Mucosa of rectum (tissue), 2 donors: ENCODE measurements around the gene MYO1D.

Experiments used
- H3K27ac ChIP-seq, 2 donors: one replicate each; pipeline ENCODE4 v1.7.0; 2013; ENCODE audit warnings: inconsistent platforms in 2 of 2, low read depth in 2 of 2, low read length in 2 of 2
- H3K27me3 ChIP-seq, 2 donors: one replicate each; pipeline ENCODE4 v1.7.0; 2013; ENCODE audit warnings: low read length in 2 of 2; ENCODE audit not compliant: control insufficient read depth in 2 of 2, insufficient read depth in 2 of 2
- H3K36me3 ChIP-seq, 2 donors: one replicate each; pipeline ENCODE4 v1.7.0; 2013; ENCODE audit warnings: low read length in 2 of 2; ENCODE audit not compliant: control insufficient read depth in 2 of 2, insufficient read depth in 2 of 2
- H3K4me1 ChIP-seq, 2 donors: one replicate each; pipeline ENCODE4 v1.7.0; 2013; ENCODE audit warnings: low read length in 2 of 2, mild to moderate bottlenecking in 1 of 2; ENCODE audit not compliant: control insufficient read depth in 2 of 2, insufficient read depth in 2 of 2
- H3K4me3 ChIP-seq, 2 donors: one replicate each; pipeline ENCODE4 v1.7.0; 2013; ENCODE audit warnings: low read length in 2 of 2
- H3K9ac ChIP-seq, 2 donors: one replicate each; pipeline ENCODE4 v1.7.0; 2013; ENCODE audit warnings: low read length in 2 of 2, low read depth in 1 of 2, mild to moderate bottlenecking in 1 of 2
- H3K9me3 ChIP-seq, 2 donors: one replicate each; pipeline ENCODE4 v1.7.0; 2013; ENCODE audit warnings: low read length in 2 of 2; ENCODE audit not compliant: control insufficient read depth in 2 of 2
- donor health status: healthy.
- donor health status: Normal muscosa, but diverticular disease.

Gene MYO1D

GRCh38 chr17:32631341-32632096 lies 245.4 kb downstream of the MYO1D start:
- H3K27ac ChIP-seq, result no peak overlapping the region
- no peaks in the 10 kb centered on the region for H3K9me3 ChIP-seq
- no peak overlapping the region for H3K4me3 ChIP-seq
- no peaks in the 10 kb centered on the region for H3K4me1 ChIP-seq
- H3K9ac ChIP-seq, result no peak overlapping the region
- peaks cover 19 to 22% of the 10 kb centered on the region in 2 donors for H3K36me3 ChIP-seq
- no peaks in the 10 kb centered on the region for H3K27me3 ChIP-seq

- Histone ChIP-seq H3K4me3 (no peak overlapping the region), H3K27me3 (no peaks in the 10 kb centered on the region), H3K9me3 (no peaks in the 10 kb centered on the region), H3K4me1 (no peaks in the 10 kb centered on the region), H3K36me3 (peaks cover 17 to 20% of the 10 kb centered on the region in 2 donors), H3K9ac (no peak overlapping the region), H3K27ac (no peak overlapping the region)
These were observed 247.2 kb downstream of the MYO1D start for GRCh38 chr17:32629563-32630190.

GRCh38 chr17:32628271-32629044 lies 248.5 kb downstream of the MYO1D start:
- Histone ChIP-seq H3K9ac (no peak overlapping the region), H3K27me3 (no peaks in the 10 kb centered on the region), H3K9me3 (no peaks in the 10 kb centered on the region), H3K4me3 (no peak overlapping the region), H3K4me1 (no peaks in the 10 kb centered on the region), H3K27ac (no peak overlapping the region), H3K36me3 (peaks cover 9 to 12% of the 10 kb centered on the region in 2 donors)

- Histone ChIP-seq H3K9ac (no peak overlapping the region), H3K9me3 (no peaks in the 10 kb centered on the region), H3K36me3 (peaks cover 9 to 12% of the 10 kb centered on the region in 2 donors), H3K27ac (no peak overlapping the region), H3K4me1 (no peaks in the 10 kb centered on the region), H3K4me3 (no peak overlapping the region), H3K27me3 (no peaks in the 10 kb centered on the region)
These were observed 249.5 kb downstream of the MYO1D start for GRCh38 chr17:32627239-32627996.

- no peak overlapping the region for H3K27ac ChIP-seq
- H3K4me1 ChIP-seq, result no peaks in the 10 kb centered on the region
- H3K9ac ChIP-seq, result no peak overlapping the region
- no peaks in the 10 kb centered on the region for H3K9me3 ChIP-seq
- H3K4me3 ChIP-seq, result no peak overlapping the region
- H3K36me3 ChIP-seq, result peaks cover 8 to 9% of the 10 kb centered on the region in 2 donors
- no peaks in the 10 kb centered on the region for H3K27me3 ChIP-seq
These were observed 250.5 kb downstream of the MYO1D start for GRCh38 chr17:32626379-32626791.

GRCh38 chr17:32625971-32626370 lies 251.0 kb downstream of the MYO1D start:
- Histone ChIP-seq H3K27me3 (no peaks in the 10 kb centered on the region), H3K9ac (no peak overlapping the region), H3K9me3 (no peaks in the 10 kb centered on the region), H3K4me1 (no peaks in the 10 kb centered on the region), H3K4me3 (no peak overlapping the region), H3K36me3 (peaks cover 4 to 8% of the 10 kb centered on the region in 2 donors), H3K27ac (no peak overlapping the region)

- Histone ChIP-seq H3K27ac (no peak overlapping the region), H3K9ac (no peak overlapping the region), H3K36me3 (peaks cover 0 to 3% of the 10 kb centered on the region in 2 donors), H3K4me3 (no peak overlapping the region), H3K9me3 (no peaks in the 10 kb centered on the region), H3K27me3 (no peaks in the 10 kb centered on the region), H3K4me1 (no peaks in the 10 kb centered on the region)
These were observed 253.7 kb downstream of the MYO1D start for GRCh38 chr17:32623196-32623595.

- Histone ChIP-seq H3K4me1 (no peaks in the 10 kb centered on the region), H3K27ac (no peak overlapping the region), H3K36me3 (peaks cover 0 to 3% of the 10 kb centered on the region in 2 donors), H3K9ac (no peak overlapping the region), H3K27me3 (no peaks in the 10 kb centered on the region), H3K4me3 (no peak overlapping the region), H3K9me3 (no peaks in the 10 kb centered on the region)
These were observed 254.4 kb downstream of the MYO1D start for GRCh38 chr17:32622540-32622939.

- no peaks in the 10 kb centered on the region for H3K27me3 ChIP-seq
- no peak overlapping the region for H3K27ac ChIP-seq
- H3K9ac ChIP-seq, result no peak overlapping the region
- H3K4me3 ChIP-seq, result no peak overlapping the region
- H3K9me3 ChIP-seq, result no peaks in the 10 kb centered on the region
- peaks cover 0 to 3% of the 10 kb centered on the region in 2 donors for H3K36me3 ChIP-seq
- H3K4me1 ChIP-seq, result no peaks in the 10 kb centered on the region
These were observed 255.2 kb downstream of the MYO1D start for GRCh38 chr17:32621612-32622312.
